SK-N-SH (cell line): ENCODE measurements around the gene EFEMP2. TPM values are rescaled to one million over a fixed set of nuclear protein-coding genes. Genes with fewer than 3 reads are reported as not detected.
A peak's percentile ranks its signal among the peaks of the same experiment; 100 is the strongest.

ENCODE experiments used
- CTCF ChIA-PET: fragments of 300-600, 350-600 bp; formaldehyde crosslinking; extraction: SDS; loops from one replicate; lab custom pipeline; 2021; lab: Yijun Ruan, JAX
- POLR2A ChIA-PET: fragments of 350-600 bp; sonication (Branson Sonifier 250); formaldehyde crosslinking; extraction: SDS; loops from one replicate; lab custom pipeline; 2020; ENCODE audit warnings: antibody characterized with exemption, inconsistent platforms; lab: Yijun Ruan, JAX
- DNase-seq: peaks from one replicate; pipeline ENCODE4 v3.0.0; 2012
- H2AFZ ChIP-seq: fragments of 200-600 bp; sonication (generic); 2 replicates; pipeline ENCODE4 v1.8.1; 2016; ENCODE audit warnings: antibody characterized with exemption, mild to moderate bottlenecking, low read depth
- H3F3A ChIP-seq: fragments of 200-600 bp; sonication (generic); replicated peaks from 2 replicates; pipeline ENCODE3; 2016; ENCODE audit warnings: antibody characterized with exemption, mild to moderate bottlenecking; ENCODE audit not compliant: insufficient read depth
- H3K27ac ChIP-seq, 2 experiments: fragments of 200-500 bp in 1 of 2; fragments of 200-600 bp in 1 of 2; sonication (Bioruptor generic) in 1 of 2; sonication (generic), shearing (Covaris generic) in 1 of 2; 2 replicates each; pipeline versions ENCODE4 v1.5.1 to v1.6.1; 2014 to 2016; ENCODE audit warnings: low read depth in 2 of 2, inconsistent platforms in 1 of 2, low read length in 1 of 2, mild to moderate bottlenecking in 1 of 2, mixed read lengths in 1 of 2
- H3K27me3 ChIP-seq: fragments of 200-600 bp; sonication (generic), shearing (Covaris generic); 2 replicates; pipeline ENCODE4 v1.6.1; 2016; ENCODE audit warnings: mixed run types; ENCODE audit not compliant: insufficient read depth
- H3K36me3 ChIP-seq, 2 experiments: fragments of 200-500 bp in 1 of 2; fragments of 200-600 bp in 1 of 2; sonication (Bioruptor generic) in 1 of 2; sonication (generic) in 1 of 2; replicated peaks in 1 of 2; 2 replicates each; pipeline versions ENCODE3 to v1.5.1; 2014 to 2016; ENCODE audit warnings: low read length in 1 of 2, mild to moderate bottlenecking in 1 of 2; ENCODE audit not compliant: insufficient read depth in 2 of 2, control insufficient read depth in 1 of 2
- H3K4me1 ChIP-seq, 2 experiments: fragments of 200-500 bp in 1 of 2; fragments of 200-600 bp in 1 of 2; sonication (Bioruptor generic) in 1 of 2; sonication (generic), shearing (Covaris generic) in 1 of 2; 2 replicates each; pipeline versions ENCODE4 v1.5.1 to v1.6.1; 2014 to 2016; ENCODE audit warnings: low read depth in 1 of 2, low read length in 1 of 2, mixed run types in 1 of 2; ENCODE audit not compliant: insufficient read depth in 2 of 2, control insufficient read depth in 1 of 2
- H3K4me2 ChIP-seq: fragments of 200-600 bp; sonication (generic), shearing (Covaris generic); 2 replicates; pipeline ENCODE4 v1.6.1; 2017; ENCODE audit warnings: mixed run types
- H3K4me3 ChIP-seq, 2 experiments: fragments of 200-500 bp in 1 of 2; fragments of 200-600 bp in 1 of 2; sonication (Bioruptor generic) in 1 of 2; sonication (generic), shearing (Covaris generic) in 1 of 2; 2 replicates each; pipeline versions ENCODE4 v1.5.1 to v1.8.1; 2014 to 2016; ENCODE audit warnings: low read depth in 2 of 2, inconsistent platforms in 1 of 2, low read length in 1 of 2, mild to moderate bottlenecking in 1 of 2, mixed read lengths in 1 of 2, moderate library complexity in 1 of 2
- H3K79me2 ChIP-seq: fragments of 200-600 bp; sonication (generic); 2 replicates; pipeline ENCODE4 v1.8.1; 2017; ENCODE audit warnings: mild to moderate bottlenecking; ENCODE audit not compliant: insufficient read depth
- H3K9ac ChIP-seq: fragments of 200-600 bp; sonication (generic); 2 replicates; pipeline ENCODE4 v1.6.1; 2017; ENCODE audit warnings: mixed run types
- H3K9me2 ChIP-seq: fragments of 200-600 bp; sonication (generic); 2 replicates; pipeline ENCODE4 v1.6.1; 2017; ENCODE audit warnings: mixed run types
- H3K9me3 ChIP-seq: fragments of 200-600 bp; sonication (generic); 2 replicates; pipeline ENCODE4 v1.6.1; 2017; ENCODE audit warnings: mixed run types, mild to moderate bottlenecking, moderate library complexity
- H4K20me1 ChIP-seq: fragments of 200-600 bp; sonication (generic); 2 replicates; pipeline ENCODE4 v1.6.1; 2017; ENCODE audit warnings: mild to moderate bottlenecking, mixed run types; ENCODE audit not compliant: insufficient read depth
- CTCF ChIP-seq: fragments of 200-600 bp; sonication (generic); IDR thresholded peaks from 2 replicates; pipeline ENCODE4 v1.6.1; 2017; ENCODE audit warnings: antibody characterized with exemption, mild to moderate bottlenecking, moderate library complexity
- FOSL2 ChIP-seq: IDR thresholded peaks from 2 replicates; pipeline ENCODE4 v1.4.0; 2012; ENCODE audit warnings: low read depth, mild to moderate bottlenecking, moderate library complexity, borderline replicate concordance
- JUND ChIP-seq: IDR thresholded peaks from 2 replicates; pipeline ENCODE4 v1.4.0; 2012
- NFIC ChIP-seq: IDR thresholded peaks from 2 replicates; pipeline ENCODE4 v1.4.0; 2012; ENCODE audit warnings: borderline replicate concordance
- POLR2AphosphoS5 ChIP-seq: IDR thresholded peaks from 2 replicates; pipeline ENCODE4 v1.6.1; 2012; ENCODE audit warnings: low read depth, low read length
- REST ChIP-seq: IDR thresholded peaks from 2 replicates; pipeline ENCODE4 v1.6.1; 2012; ENCODE audit warnings: mild to moderate bottlenecking, low read depth, low read length, moderate library complexity
- SIN3A ChIP-seq: IDR thresholded peaks from 2 replicates; pipeline ENCODE4 v1.6.1; 2012; ENCODE audit warnings: low read depth, mild to moderate bottlenecking, low read length, moderate library complexity, borderline replicate concordance
- TAF1 ChIP-seq: IDR thresholded peaks from 2 replicates; pipeline ENCODE4 v1.6.1; 2012; ENCODE audit warnings: low read depth, mild to moderate bottlenecking, low read length, moderate library complexity, borderline replicate concordance
- TEAD4 ChIP-seq: IDR thresholded peaks from 2 replicates; pipeline ENCODE4 v1.4.0; 2012; ENCODE audit warnings: mild to moderate bottlenecking, borderline replicate concordance; ENCODE audit not compliant: insufficient read depth
- USF2 ChIP-seq: fragments of 150-350 bp; IDR thresholded peaks from 2 replicates; pipeline ENCODE4 v1.6.1; 2017; ENCODE audit warnings: antibody characterized with exemption, low read length, low read depth, borderline replicate concordance
- WGBS: methylation state at CpG from one replicate; pipeline ENCODE4 v1.1.6; 2017; ENCODE audit warnings: low lambda C conversion rate; 5-methylcytosine and 5-hydroxymethylcytosine counted together
- polyA plus RNA-seq, 3 experiments: library from polyadenylated mRNA; depleted of rRNA; stranded (reverse); fragments of >200 nt; gene quantifications; 2 replicates each; pipeline ENCODE4 v1.2.3, GENCODE V29; 2012
- TF ChIP-seq, protein P1 (sequence below): fragments of 150-350 bp; IDR thresholded peaks from 2 replicates; pipeline ENCODE4 v1.6.1; 2016; ENCODE audit warnings: mild to moderate bottlenecking, low read depth, low read length

Gene EFEMP2
- polyA plus RNA-seq, 1 of the 3 experiments (the other 2 are of a cell fraction), result 203 TPM

DNA sequence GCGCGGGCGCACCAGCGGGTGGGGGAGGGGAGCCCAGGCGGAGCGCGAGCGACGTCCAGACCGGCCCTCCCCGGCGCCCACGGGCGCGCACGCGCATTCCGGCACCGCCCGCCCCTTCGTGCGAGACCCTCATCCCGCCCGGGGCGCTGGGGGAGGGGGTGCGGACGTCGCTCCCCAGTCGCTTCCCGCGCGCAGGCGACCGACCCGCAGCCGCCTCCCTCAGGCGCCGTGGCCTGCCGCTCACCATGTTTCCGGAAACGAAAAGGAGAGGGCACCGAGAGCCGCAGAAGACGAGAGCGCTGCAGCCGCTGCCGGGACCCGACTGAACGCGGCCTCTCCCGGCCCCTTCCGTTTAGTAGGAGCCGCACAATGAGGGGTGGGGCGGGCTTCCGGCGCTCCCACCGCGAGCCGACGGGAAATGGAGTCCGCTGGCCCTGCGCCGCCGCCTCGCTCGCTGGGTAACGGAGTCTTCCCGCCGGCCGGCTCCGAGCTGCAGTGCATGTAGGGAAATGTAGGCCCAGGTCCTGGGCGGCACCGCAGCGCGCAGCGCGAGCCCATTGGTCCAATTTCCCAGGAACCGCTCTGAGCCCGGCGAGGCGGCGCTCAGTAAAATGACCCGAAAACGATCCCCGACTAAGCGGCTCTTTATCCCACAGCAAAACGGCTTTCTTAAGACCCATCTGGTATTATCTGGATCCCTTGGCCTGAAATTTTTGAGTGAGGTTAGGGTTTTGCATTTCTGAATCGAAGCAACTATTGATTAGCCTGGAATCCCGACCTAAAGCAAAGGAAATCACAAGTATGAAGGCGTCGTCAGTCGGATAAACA lies 14.5 kb downstream of the EFEMP2 start, which contains the start of gene CFL1 (continued):
- peak; percentile 68; the same call in 1 of the 2 replicates for TF ChIP-seq SIN3A
- TF ChIP-seq TEAD4, result 0 out of 2 replicates have a peak, but pooled peaks have one; percentile 14
- TF ChIP-seq REST, result peak; percentile 74; the same call in 1 of the 2 replicates
- no peak for TF ChIP-seq USF2
- peak; percentile 98 for TF ChIP-seq TAF1
- peak; percentile 99 for TF ChIP-seq POLR2AphosphoS5

GRCh38 chr11:65857500-65857852 lies 15.1 kb downstream of the EFEMP2 start:
- peaks cover 65% of the 10 kb centered on the region for H3K79me2 ChIP-seq
- peak overlapping the region; percentile 93 for H3K4me2 ChIP-seq
- peaks cover 10 to 33% of the 10 kb centered on the region in 2 experiments for H3K4me1 ChIP-seq
- peak overlapping the region; percentile 93 to 97 for H3K27ac ChIP-seq
- H3K27me3 ChIP-seq, result no peaks in the 10 kb centered on the region
- WGBS, result 0% methylated on average over 19 of the region's 49 CpGs
- POLR2A ChIA-PET, result interaction anchor here (1.0 to 5.0 kb wide), 4 partner anchors 13 to 242 kb away, joined by 3 to 59 read pairs (median 26); partner anchors contain the start of genes CCDC85B, FIBP and PCNX3
- peaks cover 42 to 52% of the 10 kb centered on the region in 2 experiments for H3K36me3 ChIP-seq
- H3K9ac ChIP-seq, result peak overlapping the region; percentile 92
- H3K4me3 ChIP-seq, result peak overlapping the region; percentile 97 to 98
- H2AFZ ChIP-seq, result no peak overlapping the region
- no peaks in the 10 kb centered on the region for H3K9me2 ChIP-seq
- H3K9me3 ChIP-seq, result no peaks in the 10 kb centered on the region
- peaks cover 51% of the 10 kb centered on the region for H4K20me1 ChIP-seq
- CTCF ChIA-PET, result interaction anchor here (0.9 to 18.4 kb wide), 5 partner anchors 14 to 113 kb away, joined by 3 to 374 read pairs (median 4); partner anchors contain the start of genes CCDC85B, CTSW and FIBP
- TF ChIP-seq SIN3A (peak; percentile 42; the same call in 1 of the 2 replicates), JUND (no peak), CTCF (no peak), NFIC (no peak), FOSL2 (no peak)
- TF ChIP-seq, protein P1, sequence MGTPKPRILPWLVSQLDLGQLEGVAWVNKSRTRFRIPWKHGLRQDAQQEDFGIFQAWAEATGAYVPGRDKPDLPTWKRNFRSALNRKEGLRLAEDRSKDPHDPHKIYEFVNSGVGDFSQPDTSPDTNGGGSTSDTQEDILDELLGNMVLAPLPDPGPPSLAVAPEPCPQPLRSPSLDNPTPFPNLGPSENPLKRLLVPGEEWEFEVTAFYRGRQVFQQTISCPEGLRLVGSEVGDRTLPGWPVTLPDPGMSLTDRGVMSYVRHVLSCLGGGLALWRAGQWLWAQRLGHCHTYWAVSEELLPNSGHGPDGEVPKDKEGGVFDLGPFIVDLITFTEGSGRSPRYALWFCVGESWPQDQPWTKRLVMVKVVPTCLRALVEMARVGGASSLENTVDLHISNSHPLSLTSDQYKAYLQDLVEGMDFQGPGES, result no peak
- peaks cover 60% of the 10 kb centered on the region for H3F3A ChIP-seq
- no peak for DNase-seq
